ENCODE measurements around the gene OR6C70.
"Not testable (repeated sequence)": the region's sequence is repeated elsewhere in the genome, so short reads cannot be mapped to it uniquely, and the experiment has no call there.

OR6C70 gene

DNA sequence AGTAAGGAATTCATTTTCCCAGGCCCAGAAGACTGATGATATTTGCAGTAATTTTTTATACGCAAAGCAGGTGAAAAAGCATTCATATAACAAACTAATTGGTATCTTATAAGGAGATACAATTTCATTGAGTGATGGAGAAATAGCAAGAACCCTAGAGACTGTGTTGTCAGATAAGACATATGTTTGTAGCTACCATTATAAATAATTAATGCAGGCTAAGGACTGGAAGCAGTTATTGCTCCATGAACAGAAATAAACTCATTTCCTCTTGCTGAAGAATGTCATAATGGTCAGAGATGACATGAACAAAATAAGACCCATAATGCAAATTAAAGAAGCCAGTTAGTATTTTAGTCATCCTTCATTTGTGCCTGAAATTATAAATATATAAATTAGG lies 24.6 kb downstream of the OR6C70 start:
- no peak overlapping the region for H3K27ac ChIP-seq
- TF ChIP-seq, protein P1, sequence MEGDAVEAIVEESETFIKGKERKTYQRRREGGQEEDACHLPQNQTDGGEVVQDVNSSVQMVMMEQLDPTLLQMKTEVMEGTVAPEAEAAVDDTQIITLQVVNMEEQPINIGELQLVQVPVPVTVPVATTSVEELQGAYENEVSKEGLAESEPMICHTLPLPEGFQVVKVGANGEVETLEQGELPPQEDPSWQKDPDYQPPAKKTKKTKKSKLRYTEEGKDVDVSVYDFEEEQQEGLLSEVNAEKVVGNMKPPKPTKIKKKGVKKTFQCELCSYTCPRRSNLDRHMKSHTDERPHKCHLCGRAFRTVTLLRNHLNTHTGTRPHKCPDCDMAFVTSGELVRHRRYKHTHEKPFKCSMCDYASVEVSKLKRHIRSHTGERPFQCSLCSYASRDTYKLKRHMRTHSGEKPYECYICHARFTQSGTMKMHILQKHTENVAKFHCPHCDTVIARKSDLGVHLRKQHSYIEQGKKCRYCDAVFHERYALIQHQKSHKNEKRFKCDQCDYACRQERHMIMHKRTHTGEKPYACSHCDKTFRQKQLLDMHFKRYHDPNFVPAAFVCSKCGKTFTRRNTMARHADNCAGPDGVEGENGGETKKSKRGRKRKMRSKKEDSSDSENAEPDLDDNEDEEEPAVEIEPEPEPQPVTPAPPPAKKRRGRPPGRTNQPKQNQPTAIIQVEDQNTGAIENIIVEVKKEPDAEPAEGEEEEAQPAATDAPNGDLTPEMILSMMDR (conservative IDR thresholded peaks at IDR 0.05) = no peak

DNA sequence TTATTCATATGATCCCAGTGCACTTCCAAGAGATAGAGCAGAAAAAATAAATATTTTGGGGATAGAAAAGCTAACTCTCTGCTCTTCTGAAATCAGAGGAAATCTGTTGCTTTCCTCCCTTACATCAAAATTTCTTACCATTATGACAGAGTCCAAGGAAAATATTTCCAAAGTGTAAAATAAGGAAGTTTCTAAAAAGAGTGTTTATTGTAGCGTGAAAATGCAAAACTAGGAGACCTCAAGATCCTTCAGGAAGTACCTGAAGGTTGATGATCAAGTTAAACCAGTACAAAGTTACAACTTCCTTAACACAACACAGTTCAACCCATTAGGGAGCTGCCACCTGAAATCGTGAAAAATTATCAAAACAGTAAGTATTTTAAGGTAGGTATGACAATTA lies 26.2 kb downstream of the OR6C70 start, which contains the start of gene OR6C2:
Gene OR6C2, plus strand, starts transcription at position 301 of the 400 bp plus-strand sequence. CDS start 8,138 bp downstream, outside the sequence.
- no peak within 1 kb of the TSS for H3K27ac ChIP-seq
- TF ChIP-seq, protein P1 (conservative IDR thresholded peaks at IDR 0.05) = no peak

DNA sequence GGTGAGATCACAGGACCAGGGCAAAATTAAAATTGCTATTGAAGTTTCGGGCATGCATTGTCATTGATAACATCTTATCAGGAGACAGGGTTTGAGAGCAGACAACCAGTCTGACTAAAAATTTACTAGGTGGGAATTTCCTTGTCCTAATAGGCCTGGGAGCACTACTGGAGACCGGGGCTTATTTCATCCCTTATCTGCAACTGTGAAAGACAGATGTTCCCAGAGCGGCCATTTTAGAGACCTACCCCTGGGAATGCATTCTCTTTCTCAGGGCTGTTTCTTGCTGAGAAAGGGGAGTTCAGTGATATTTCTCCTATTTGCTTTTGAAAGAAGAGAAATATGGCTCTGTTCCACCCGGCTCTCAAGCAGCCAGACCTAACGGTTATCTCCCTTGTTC lies 28.7 kb downstream of the OR6C70 start:
- H3K27ac ChIP-seq = not testable (repeated sequence)

DNA sequence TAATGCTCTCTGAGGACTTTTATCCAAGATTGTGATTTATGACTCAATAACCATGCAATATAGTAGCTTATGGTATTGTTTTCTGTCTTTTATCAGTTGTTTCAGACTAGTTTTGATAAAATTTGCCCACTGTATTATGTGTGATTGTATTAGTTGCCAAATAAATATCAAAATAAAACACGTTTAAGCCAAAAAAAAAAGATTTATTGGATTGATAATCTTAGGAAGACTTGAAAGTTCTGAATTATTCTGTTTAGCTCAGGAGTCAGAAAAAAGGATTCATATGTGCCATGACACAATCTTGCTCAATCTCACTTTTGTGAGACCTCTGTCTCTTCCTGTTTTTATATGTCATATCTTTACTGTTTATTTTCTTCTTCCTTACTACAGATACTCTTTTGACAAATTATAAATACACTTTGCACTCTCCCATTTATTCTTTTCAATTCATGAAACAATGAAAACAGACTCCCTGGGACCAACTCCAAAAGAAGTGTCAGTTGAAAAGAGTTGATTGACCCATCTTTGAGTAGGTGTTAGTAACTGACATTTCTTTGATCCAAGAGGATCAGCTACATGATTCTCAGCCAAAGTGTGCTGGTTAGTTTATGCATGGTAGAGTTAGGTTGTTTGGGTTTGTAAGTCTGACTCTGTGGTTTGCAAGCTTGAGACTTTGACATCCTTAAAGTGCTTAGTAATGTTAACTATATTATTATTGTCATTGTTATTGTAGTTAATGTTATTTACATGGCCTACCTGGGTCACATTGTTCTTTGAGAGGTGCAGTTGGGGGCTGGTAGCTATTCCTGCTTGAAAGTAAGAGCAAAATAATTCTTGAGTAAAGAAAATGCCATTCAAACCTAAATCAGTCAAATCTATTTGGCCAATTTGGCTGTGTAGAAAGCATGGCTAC lies 41.4 kb downstream of the OR6C70 start:
- H3K27ac ChIP-seq = no peak overlapping the region
- TF ChIP-seq, protein P1 (conservative IDR thresholded peaks at IDR 0.05) = no peak

DNA sequence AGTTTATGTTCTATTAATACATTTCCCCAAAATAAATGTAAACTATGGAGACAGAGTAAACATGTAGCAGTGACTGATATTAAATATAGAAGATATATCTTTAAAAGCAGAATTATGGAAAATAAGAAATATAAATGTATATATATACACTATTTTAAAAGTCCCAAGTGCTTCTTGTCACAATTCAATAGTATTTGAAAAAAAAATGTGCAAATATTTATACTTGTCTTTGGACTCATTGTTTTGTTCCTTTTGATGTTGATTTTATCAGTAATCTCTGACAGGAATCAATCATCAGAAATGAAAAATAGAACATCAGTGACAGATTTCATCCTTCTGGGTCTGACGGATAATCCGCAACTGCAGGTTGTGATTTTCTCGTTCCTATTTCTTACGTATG lies 44.0 kb downstream of the OR6C70 start, which contains the start of gene OR6C76:
Gene OR6C76, plus strand, starts transcription at position 301 of the 400 bp plus-strand sequence. Its CDS starts 0 bp downstream, at position 301.
- H3K27ac ChIP-seq = no peak within 1 kb of the TSS
- TF ChIP-seq, protein P1 (conservative IDR thresholded peaks at IDR 0.05) = no peak

DNA sequence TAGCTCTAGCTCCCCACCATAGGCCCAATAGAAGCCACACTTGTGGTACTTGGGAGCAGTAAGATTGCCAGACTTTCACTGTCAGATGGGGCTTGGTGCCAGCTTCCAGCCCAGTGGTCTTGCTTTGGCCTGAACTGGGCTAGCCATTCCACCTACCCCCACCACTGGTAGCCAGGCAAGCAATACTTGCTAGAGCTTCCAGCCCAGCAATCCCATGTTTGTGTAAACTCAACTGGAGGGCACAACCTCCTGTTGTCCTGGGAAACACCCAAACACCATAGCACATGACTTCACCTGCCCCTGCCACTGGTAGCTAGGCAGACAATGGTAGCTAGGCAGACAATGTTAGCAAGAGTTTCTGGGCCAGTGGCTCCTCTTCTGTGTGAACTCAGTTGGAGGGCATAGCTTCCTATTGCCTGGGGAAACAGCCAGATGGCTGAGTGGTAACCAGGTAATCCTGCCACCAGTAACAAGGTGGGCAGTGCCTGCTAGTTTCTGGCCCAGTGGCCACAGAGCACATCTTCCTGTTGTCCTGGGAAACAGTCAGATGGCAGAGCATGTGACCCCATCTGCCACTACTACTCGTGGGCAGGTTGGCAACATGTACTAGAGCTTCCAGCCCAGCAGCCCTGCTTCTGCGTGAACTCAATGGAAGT lies 49.5 kb downstream of the OR6C70 start:
- TF ChIP-seq, protein P1 (conservative IDR thresholded peaks at IDR 0.05) = no peak
- no peak overlapping the region for H3K27ac ChIP-seq

Measured in VCaP (cell line).